Measurements from ENCODE around the gene ZNF185. TPM values are rescaled to one million over a fixed set of nuclear protein-coding genes. Genes with fewer than 3 reads are reported as not detected.

ZNF185 gene
- total RNA-seq, 1 donor = 3.9 TPM

DNA sequence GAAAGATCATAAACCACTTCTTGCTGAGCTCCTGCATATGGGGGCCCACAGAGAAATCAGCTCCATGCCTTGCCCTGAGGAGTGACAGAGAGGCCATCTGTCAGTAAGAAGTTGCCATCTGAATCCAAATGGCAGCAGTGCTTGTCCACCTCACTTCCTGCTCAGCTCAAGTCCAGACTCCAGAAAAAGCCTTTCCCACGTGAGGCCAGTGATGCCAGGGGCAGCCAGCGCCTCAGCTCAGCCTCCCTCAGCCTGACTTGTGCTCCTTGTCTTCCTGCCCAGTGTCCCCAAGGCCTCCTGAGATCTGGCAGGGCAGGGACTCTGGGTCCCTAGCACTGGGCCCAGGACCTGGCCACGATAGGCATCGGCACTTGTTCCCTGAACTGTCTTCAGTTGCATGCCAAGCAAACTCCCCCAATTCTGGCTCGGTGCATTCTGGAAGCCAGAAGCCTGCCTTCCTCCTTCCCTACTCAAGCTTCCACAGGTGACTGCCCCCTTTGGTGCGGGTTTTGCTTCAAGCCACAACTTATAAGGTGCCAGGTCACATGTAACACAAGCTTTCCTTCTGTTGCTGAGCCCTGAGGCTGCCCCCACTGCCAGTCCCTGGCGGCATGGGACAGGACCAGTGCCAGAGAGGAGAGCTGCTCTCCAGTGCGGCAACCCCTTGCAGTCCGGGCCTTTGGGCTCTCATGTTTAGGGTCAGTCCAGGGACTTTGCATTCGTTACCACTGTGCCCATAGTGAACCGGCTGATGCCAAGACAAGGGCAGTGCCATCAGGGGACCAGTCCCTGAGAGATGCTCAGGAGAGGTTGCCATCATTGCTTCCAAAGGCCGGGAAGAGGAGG is 2.2 kb downstream of the ZNF185 start:
- TF ChIP-seq, protein P1, sequence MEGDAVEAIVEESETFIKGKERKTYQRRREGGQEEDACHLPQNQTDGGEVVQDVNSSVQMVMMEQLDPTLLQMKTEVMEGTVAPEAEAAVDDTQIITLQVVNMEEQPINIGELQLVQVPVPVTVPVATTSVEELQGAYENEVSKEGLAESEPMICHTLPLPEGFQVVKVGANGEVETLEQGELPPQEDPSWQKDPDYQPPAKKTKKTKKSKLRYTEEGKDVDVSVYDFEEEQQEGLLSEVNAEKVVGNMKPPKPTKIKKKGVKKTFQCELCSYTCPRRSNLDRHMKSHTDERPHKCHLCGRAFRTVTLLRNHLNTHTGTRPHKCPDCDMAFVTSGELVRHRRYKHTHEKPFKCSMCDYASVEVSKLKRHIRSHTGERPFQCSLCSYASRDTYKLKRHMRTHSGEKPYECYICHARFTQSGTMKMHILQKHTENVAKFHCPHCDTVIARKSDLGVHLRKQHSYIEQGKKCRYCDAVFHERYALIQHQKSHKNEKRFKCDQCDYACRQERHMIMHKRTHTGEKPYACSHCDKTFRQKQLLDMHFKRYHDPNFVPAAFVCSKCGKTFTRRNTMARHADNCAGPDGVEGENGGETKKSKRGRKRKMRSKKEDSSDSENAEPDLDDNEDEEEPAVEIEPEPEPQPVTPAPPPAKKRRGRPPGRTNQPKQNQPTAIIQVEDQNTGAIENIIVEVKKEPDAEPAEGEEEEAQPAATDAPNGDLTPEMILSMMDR (IDR thresholded peaks at IDR 0.05; ENCODE audit: insufficient read depth, low read depth, low read length) = no peak
- H3K4me3 ChIP-seq (ENCODE audit: low read depth, low read length) = no peak overlapping the region
- no peak for DNase-seq (ENCODE audit: low read depth)

DNA sequence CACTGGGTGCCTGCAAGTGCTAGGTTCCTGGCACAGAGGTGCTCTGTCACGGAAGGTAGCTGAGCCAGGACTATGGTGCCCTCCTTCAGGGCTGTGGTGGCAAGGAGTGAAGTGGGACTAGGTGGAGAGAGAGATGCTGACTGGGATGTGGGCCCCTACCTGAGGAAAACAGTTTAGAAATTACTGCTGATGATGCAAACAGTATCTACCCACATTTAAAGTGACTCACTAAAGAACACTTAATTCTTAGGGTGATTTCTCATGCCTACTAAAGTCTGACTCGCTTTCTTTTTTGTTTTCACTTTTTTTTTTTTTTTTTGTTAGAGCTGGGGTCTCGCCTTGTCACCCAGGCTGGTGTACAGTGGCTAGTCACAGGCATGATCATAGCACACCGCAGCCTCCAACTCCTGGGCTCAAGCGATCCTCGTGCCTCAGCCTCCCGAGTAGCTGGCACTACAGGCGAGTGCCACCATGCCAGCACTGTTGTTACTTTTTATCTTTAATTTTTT is 3.1 kb downstream of the ZNF185 start:
- no peak overlapping the region for H3K4me3 ChIP-seq (ENCODE audit: low read depth, low read length)
- DNase-seq (ENCODE audit: low read depth) = no peak
- TF ChIP-seq, protein P1 (IDR thresholded peaks at IDR 0.05; ENCODE audit: insufficient read depth, low read depth, low read length) = no peak

- DNase-seq (ENCODE audit: low read depth) = no peak
- TF ChIP-seq, protein P1 (IDR thresholded peaks at IDR 0.05; ENCODE audit: insufficient read depth, low read depth, low read length) = no peak
- H3K4me3 ChIP-seq (ENCODE audit: low read depth, low read length) = no peak overlapping the region
Measured at GRCh38 chrX:152901816-152902501, 4.1 kb downstream of the ZNF185 start.

DNA sequence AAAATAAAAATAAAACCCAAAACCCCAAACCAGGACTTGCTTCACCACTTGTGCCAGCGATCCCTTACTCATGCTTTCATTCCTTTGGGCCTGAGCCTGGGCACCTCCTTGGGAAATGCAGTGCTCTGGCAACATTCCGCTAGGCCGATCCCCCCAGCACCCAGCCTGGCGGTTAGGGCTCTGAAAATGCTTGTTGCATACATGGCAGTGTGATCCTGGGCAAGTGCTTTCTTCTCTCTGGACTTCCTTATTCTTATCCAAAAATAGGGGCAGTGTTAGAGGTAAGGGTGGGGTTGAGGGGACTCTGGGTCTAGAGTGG is 4.6 kb downstream of the ZNF185 start:
- DNase-seq (ENCODE audit: low read depth) = no peak
- H3K4me3 ChIP-seq (ENCODE audit: low read depth, low read length) = no peak overlapping the region
- TF ChIP-seq, protein P1 (IDR thresholded peaks at IDR 0.05; ENCODE audit: insufficient read depth, low read depth, low read length) = no peak

- no peak overlapping the region for H3K4me3 ChIP-seq (ENCODE audit: low read depth, low read length)
- DNase-seq (ENCODE audit: low read depth) = no peak
- TF ChIP-seq, protein P1 (IDR thresholded peaks at IDR 0.05; ENCODE audit: insufficient read depth, low read depth, low read length) = no peak
Measured at GRCh38 chrX:152903589-152903988, 5.7 kb downstream of the ZNF185 start.

GRCh38 chrX:152904151-152905080 is 6.5 kb downstream of the ZNF185 start:
- TF ChIP-seq, protein P1 (IDR thresholded peaks at IDR 0.05; ENCODE audit: insufficient read depth, low read depth, low read length) = peak; percentile 80
- no peak overlapping the region for H3K4me3 ChIP-seq (ENCODE audit: low read depth, low read length)
- peak; percentile 46 for DNase-seq (ENCODE audit: low read depth)
